GM19455 (cell line): Measurements from ENCODE around the gene NEDD4L.

Experiments
- ATAC-seq: cut with Tn5 transposase; IDR thresholded peaks from one replicate; pipeline ENCODE4 v1.9.1; 2021; ENCODE audit not compliant: unreplicated experiment

Gene NEDD4L

GRCh38 chr18:58177896-58178470, 134.0 kb downstream of the NEDD4L start:
- ATAC-seq = no peak

- ATAC-seq = no peak
These were observed 134.5 kb downstream of the NEDD4L start for GRCh38 chr18:58178511-58178910.

GRCh38 chr18:58180172-58180571, 136.1 kb downstream of the NEDD4L start:
- no peak for ATAC-seq

- no peak for ATAC-seq
These were observed 136.8 kb downstream of the NEDD4L start for GRCh38 chr18:58180738-58181353.

- ATAC-seq = no peak
These were observed 138.0 kb downstream of the NEDD4L start for GRCh38 chr18:58181988-58182387.

- ATAC-seq = no peak
These were observed 139.2 kb downstream of the NEDD4L start for GRCh38 chr18:58183226-58183625.

GRCh38 chr18:58186258-58186948, 142.4 kb downstream of the NEDD4L start:
- no peak for ATAC-seq

- no peak for ATAC-seq
These were observed 143.6 kb downstream of the NEDD4L start for GRCh38 chr18:58187674-58188073.

GRCh38 chr18:58188996-58189395, 145.0 kb downstream of the NEDD4L start:
- no peak for ATAC-seq

- no peak for ATAC-seq
These were observed 147.0 kb downstream of the NEDD4L start for GRCh38 chr18:58190842-58191530.

GRCh38 chr18:58191626-58192025, 147.6 kb downstream of the NEDD4L start:
- no peak for ATAC-seq

GRCh38 chr18:58192519-58192918, 148.5 kb downstream of the NEDD4L start:
- ATAC-seq = no peak

GRCh38 chr18:58194028-58194427, 150.0 kb downstream of the NEDD4L start:
- no peak for ATAC-seq

- no peak for ATAC-seq
These were observed 151.3 kb downstream of the NEDD4L start for GRCh38 chr18:58195278-58195765.

- no peak for ATAC-seq
These were observed 152.1 kb downstream of the NEDD4L start for GRCh38 chr18:58196164-58196563.

GRCh38 chr18:58196881-58197872, 153.2 kb downstream of the NEDD4L start:
- no peak for ATAC-seq

- no peak for ATAC-seq
These were observed 157.2 kb downstream of the NEDD4L start for GRCh38 chr18:58201268-58201667.

- no peak for ATAC-seq
These were observed 158.0 kb downstream of the NEDD4L start for GRCh38 chr18:58201733-58202730.

GRCh38 chr18:58204776-58205442, 160.9 kb downstream of the NEDD4L start:
- no peak for ATAC-seq
